NCI-H82 (cell line): ENCODE results near the gene GCAT.
A peak's percentile ranks its signal among the peaks of the same experiment; 100 is the strongest.

Experiments used
- DNase-seq: peaks from one replicate; lab custom pipeline; 2025; lab: John Stamatoyannopoulos, UW

The GCAT gene

GRCh38 chr22:37809672-37810333, 2.1 kb downstream of the GCAT start:
- no peak for DNase-seq

- no peak for DNase-seq
Observed at GRCh38 chr22:37811867-37812266, 4.1 kb downstream of the GCAT start.

GRCh38 chr22:37812869-37813678, 5.3 kb downstream of the GCAT start:
- no peak for DNase-seq

- DNase-seq, result no peak
Observed at GRCh38 chr22:37815593-37815992, 7.9 kb downstream of the GCAT start.

GRCh38 chr22:37816543-37817180, 8.9 kb downstream of the GCAT start:
- no peak for DNase-seq

- peak; percentile 79 for DNase-seq
Observed at GRCh38 chr22:37817705-37818408, 10.1 kb downstream of the GCAT start.

GRCh38 chr22:37818409-37819104, 10.8 kb downstream of the GCAT start:
- DNase-seq, result no peak

GRCh38 chr22:37819105-37819433, 11.3 kb downstream of the GCAT start:
- DNase-seq, result no peak

- DNase-seq, result no peak
Observed at GRCh38 chr22:37820350-37820749, 12.6 kb downstream of the GCAT start.

GRCh38 chr22:37822079-37822833, 14.5 kb downstream of the GCAT start:
- DNase-seq, result no peak

- no peak for DNase-seq
Observed at GRCh38 chr22:37823134-37823985, 15.6 kb downstream of the GCAT start, which contains the start of gene GALR3. Gene GALR3, plus strand, starts transcription at chr22:37823382. Its CDS starts 25 bp downstream, at chr22:37823407.

- DNase-seq, result no peak
Observed at GRCh38 chr22:37824674-37825641, 17.2 kb downstream of the GCAT start.

- DNase-seq, result no peak
Observed at GRCh38 chr22:37827056-37827455, 19.3 kb downstream of the GCAT start.

GRCh38 chr22:37830093-37830842, 22.5 kb downstream of the GCAT start:
- DNase-seq, result no peak

- no peak for DNase-seq
Observed at GRCh38 chr22:37831472-37831871, 23.7 kb downstream of the GCAT start.

GRCh38 chr22:37832022-37832857, 24.5 kb downstream of the GCAT start:
- DNase-seq, result no peak
